ENCODE measurements around the gene TMEM80. TPM values are rescaled to one million over a fixed set of nuclear protein-coding genes. Genes with fewer than 3 reads are reported as not detected.
A peak's percentile ranks its signal among the peaks of the same experiment; 100 is the strongest.

The TMEM80 gene
- total and polyA plus RNA-seq, 4 donors, result 5.1 to 12.4 (median 8.2) TPM

GRCh38 chr11:748007-748359 is 52.4 kb downstream of the TMEM80 start:
- TF ChIP-seq, protein P1, sequence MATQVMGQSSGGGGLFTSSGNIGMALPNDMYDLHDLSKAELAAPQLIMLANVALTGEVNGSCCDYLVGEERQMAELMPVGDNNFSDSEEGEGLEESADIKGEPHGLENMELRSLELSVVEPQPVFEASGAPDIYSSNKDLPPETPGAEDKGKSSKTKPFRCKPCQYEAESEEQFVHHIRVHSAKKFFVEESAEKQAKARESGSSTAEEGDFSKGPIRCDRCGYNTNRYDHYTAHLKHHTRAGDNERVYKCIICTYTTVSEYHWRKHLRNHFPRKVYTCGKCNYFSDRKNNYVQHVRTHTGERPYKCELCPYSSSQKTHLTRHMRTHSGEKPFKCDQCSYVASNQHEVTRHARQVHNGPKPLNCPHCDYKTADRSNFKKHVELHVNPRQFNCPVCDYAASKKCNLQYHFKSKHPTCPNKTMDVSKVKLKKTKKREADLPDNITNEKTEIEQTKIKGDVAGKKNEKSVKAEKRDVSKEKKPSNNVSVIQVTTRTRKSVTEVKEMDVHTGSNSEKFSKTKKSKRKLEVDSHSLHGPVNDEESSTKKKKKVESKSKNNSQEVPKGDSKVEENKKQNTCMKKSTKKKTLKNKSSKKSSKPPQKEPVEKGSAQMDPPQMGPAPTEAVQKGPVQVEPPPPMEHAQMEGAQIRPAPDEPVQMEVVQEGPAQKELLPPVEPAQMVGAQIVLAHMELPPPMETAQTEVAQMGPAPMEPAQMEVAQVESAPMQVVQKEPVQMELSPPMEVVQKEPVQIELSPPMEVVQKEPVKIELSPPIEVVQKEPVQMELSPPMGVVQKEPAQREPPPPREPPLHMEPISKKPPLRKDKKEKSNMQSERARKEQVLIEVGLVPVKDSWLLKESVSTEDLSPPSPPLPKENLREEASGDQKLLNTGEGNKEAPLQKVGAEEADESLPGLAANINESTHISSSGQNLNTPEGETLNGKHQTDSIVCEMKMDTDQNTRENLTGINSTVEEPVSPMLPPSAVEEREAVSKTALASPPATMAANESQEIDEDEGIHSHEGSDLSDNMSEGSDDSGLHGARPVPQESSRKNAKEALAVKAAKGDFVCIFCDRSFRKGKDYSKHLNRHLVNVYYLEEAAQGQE (IDR thresholded peaks at IDR 0.05), result peak; percentile 84
- TF ChIP-seq JUND (IDR thresholded peaks at IDR 0.05), result no peak
- WGBS, result 6% methylated on average over 18 of the region's 18 CpGs
- H3K9ac ChIP-seq (ENCODE audit: low read depth in 1 of 2, low read length in 2 of 2), result peak overlapping the region in 1 of 2 donors; percentile 77
- no peak for DNase-seq (ENCODE audit: low spot score)
- H3K36me3 ChIP-seq (ENCODE audit: control insufficient read depth in 4 of 4, insufficient read depth in 3 of 4, low read depth in 1 of 4, low read length in 3 of 4), result no peaks in the 10 kb centered on the region
- no peaks in the 10 kb centered on the region for H3K9me3 ChIP-seq (ENCODE audit: control insufficient read depth in 4 of 4, low read length in 3 of 4)
- peak overlapping the region; percentile 44 to 99 (median 73) for H3K4me3 ChIP-seq (ENCODE audit: low read depth in 1 of 3, low read length in 3 of 3)
- H3K27me3 ChIP-seq (ENCODE audit: control insufficient read depth in 4 of 4, insufficient read depth in 4 of 4, low read length in 3 of 4), result no peaks in the 10 kb centered on the region
- H3K4me1 ChIP-seq (ENCODE audit: control insufficient read depth in 4 of 4, insufficient read depth in 4 of 4, low read length in 3 of 4), result peaks cover 7 to 31% (median 23%) of the 10 kb centered on the region in 4 donors
- H3K27ac ChIP-seq (ENCODE audit: low read depth in 1 of 2, low read length in 2 of 2), result peak overlapping the region; percentile 56 to 72

DNA sequence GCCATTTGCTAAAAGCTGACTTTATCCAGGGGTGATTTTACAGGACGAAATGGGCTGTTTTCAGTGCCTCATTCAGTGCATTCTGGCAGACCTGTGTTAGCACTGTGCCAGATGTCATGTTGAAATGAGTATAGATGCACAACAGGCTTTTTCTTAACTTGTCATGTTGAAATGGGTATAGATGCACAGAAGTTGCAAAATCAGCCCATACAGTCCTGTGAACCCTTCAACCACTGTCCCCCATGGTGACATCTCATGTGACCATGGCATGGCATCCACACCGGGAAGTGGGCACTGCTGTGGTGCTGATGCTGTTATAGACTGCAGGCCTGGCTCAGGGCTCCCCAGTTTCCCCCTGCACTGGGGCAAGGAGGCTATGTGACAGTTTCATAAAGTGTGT is 54.1 kb downstream of the TMEM80 start:
- Histone ChIP-seq H3K9me3 (ENCODE audit: control insufficient read depth in 4 of 4, low read length in 3 of 4) (no peaks in the 10 kb centered on the region), H3K36me3 (ENCODE audit: control insufficient read depth in 4 of 4, insufficient read depth in 3 of 4, low read depth in 1 of 4, low read length in 3 of 4) (no peaks in the 10 kb centered on the region), H3K27me3 (ENCODE audit: control insufficient read depth in 4 of 4, insufficient read depth in 4 of 4, low read length in 3 of 4) (no peaks in the 10 kb centered on the region), H3K27ac (ENCODE audit: low read depth in 1 of 2, low read length in 2 of 2) (no peak overlapping the region), H3K4me1 (ENCODE audit: control insufficient read depth in 4 of 4, insufficient read depth in 4 of 4, low read length in 3 of 4) (peaks cover 7 to 31% (median 24%) of the 10 kb centered on the region in 4 donors), H3K9ac (ENCODE audit: low read depth in 1 of 2, low read length in 2 of 2) (no peak overlapping the region), H3K4me3 (ENCODE audit: low read depth in 1 of 3, low read length in 3 of 3) (no peak overlapping the region)
- WGBS, result 52% methylated on average over 2 of the region's 2 CpGs
- no peak for DNase-seq (ENCODE audit: low spot score)
- TF ChIP-seq RXRA (IDR thresholded peaks at IDR 0.05) (peak in 1 of 2 donors; percentile 29), HNF4G (IDR thresholded peaks at IDR 0.05) (no peak)

Other genes with a start within 250 kb of the TMEM80 start
- gene PTDSS2, start 245.5 kb upstream of the TMEM80 start, total RNA-seq, result 10 to 100 TPM; 12.0 to 15.6 TPM
- gene PTDSS2, start 245.5 kb upstream of the TMEM80 start, polyA plus RNA-seq, result 1 to 10 TPM; 5.1 to 8.4 TPM
- 10 to 100 TPM; 68.5 to 77.8 TPM for gene RNH1, start 188.6 kb upstream of the TMEM80 start, total RNA-seq
- 10 to 100 TPM; 75.7 to 99.1 TPM for gene RNH1, start 188.6 kb upstream of the TMEM80 start, polyA plus RNA-seq
- 1 to 10 TPM; 4.7 to 8.6 TPM for gene HRAS, start 160.2 kb upstream of the TMEM80 start, total RNA-seq
- gene HRAS, start 160.2 kb upstream of the TMEM80 start, polyA plus RNA-seq, result 10 to 100 TPM; 13.2 to 17.4 TPM
- under 1 TPM; 0.17 to 0.23 TPM for gene LRRC56, start 158.3 kb upstream of the TMEM80 start, total RNA-seq
- gene LRRC56, start 158.3 kb upstream of the TMEM80 start, polyA plus RNA-seq, result under 1 TPM; 0.08 to 0.46 TPM
- 1 to 10 TPM; 1.2 to 2.9 TPM for gene LMNTD2, start 135.1 kb upstream of the TMEM80 start, total RNA-seq
- gene LMNTD2, start 135.1 kb upstream of the TMEM80 start, polyA plus RNA-seq, result 1 to 10 TPM; 1.6 to 4.6 TPM
- gene RASSF7, start 134.8 kb upstream of the TMEM80 start, total RNA-seq, result 10 to 100 TPM; 11.5 to 35.5 TPM
- 10 to 100 TPM; 38.3 to 50.4 TPM for gene RASSF7, start 134.8 kb upstream of the TMEM80 start, polyA plus RNA-seq
- gene PHRF1, start 119.3 kb upstream of the TMEM80 start, total RNA-seq, result 10 to 100 TPM; 22.4 to 25.2 TPM
- gene PHRF1, start 119.3 kb upstream of the TMEM80 start, polyA plus RNA-seq, result 10 to 100 TPM in 1 of 2 donors, 1 to 10 TPM in 1; 2.4 to 15.1 TPM
- gene IRF7, start 79.9 kb upstream of the TMEM80 start, total RNA-seq, result 10 to 100 TPM; 15.7 to 62.4 TPM
- 10 to 100 TPM; 23.8 to 50.3 TPM for gene IRF7, start 79.9 kb upstream of the TMEM80 start, polyA plus RNA-seq
- 10 to 100 TPM; 34.8 to 79.7 TPM for gene CDHR5, start 70.9 kb upstream of the TMEM80 start, total RNA-seq
- gene CDHR5, start 70.9 kb upstream of the TMEM80 start, polyA plus RNA-seq, result 10 to 100 TPM; 29.4 to 86.2 TPM
- not detected for gene SCT, start 68.6 kb upstream of the TMEM80 start, total RNA-seq
- gene SCT, start 68.6 kb upstream of the TMEM80 start, polyA plus RNA-seq, result not detected
- not detected for gene DRD4, start 58.5 kb upstream of the TMEM80 start, total RNA-seq
- not detected for gene DRD4, start 58.5 kb upstream of the TMEM80 start, polyA plus RNA-seq
- gene DEAF1, start 594 bp upstream of the TMEM80 start, total RNA-seq, result 10 to 100 TPM in 1 of 2 donors, 1 to 10 TPM in 1; 9.6 to 11.4 TPM
- gene DEAF1, start 594 bp upstream of the TMEM80 start, polyA plus RNA-seq, result 10 to 100 TPM in 1 of 2 donors, 1 to 10 TPM in 1; 7.0 to 10.5 TPM
- gene EPS8L2, start 10.4 kb downstream of the TMEM80 start, total RNA-seq, result 100 to 1,000 TPM in 1 of 2 donors, 10 to 100 TPM in 1; 24.4 to 138 TPM
- gene EPS8L2, start 10.4 kb downstream of the TMEM80 start, polyA plus RNA-seq, result 10 to 100 TPM; 62.2 to 63.2 TPM
- gene TALDO1, start 51.6 kb downstream of the TMEM80 start, total RNA-seq, result 100 to 1,000 TPM in 1 of 2 donors, 10 to 100 TPM in 1; 72.5 to 181 TPM
- 100 to 1,000 TPM; 123 to 133 TPM for gene TALDO1, start 51.6 kb downstream of the TMEM80 start, polyA plus RNA-seq
- gene GATD1, start 81.7 kb downstream of the TMEM80 start, total RNA-seq, result 10 to 100 TPM; 26.3 to 37.2 TPM
- 10 to 100 TPM; 22.7 to 23.0 TPM for gene GATD1, start 81.7 kb downstream of the TMEM80 start, polyA plus RNA-seq
- gene CEND1, start 94.3 kb downstream of the TMEM80 start, total RNA-seq, result not detected
- not detected for gene CEND1, start 94.3 kb downstream of the TMEM80 start, polyA plus RNA-seq
- 10 to 100 TPM in 1 of 2 donors, 1 to 10 TPM in 1; 5.3 to 15.1 TPM for gene SLC25A22, start 102.5 kb downstream of the TMEM80 start, total RNA-seq
- 10 to 100 TPM in 1 of 2 donors, 1 to 10 TPM in 1; 9.0 to 26.8 TPM for gene SLC25A22, start 102.5 kb downstream of the TMEM80 start, polyA plus RNA-seq
- gene PIDD1, start 109.4 kb downstream of the TMEM80 start, total RNA-seq, result 10 to 100 TPM in 1 of 2 donors, 1 to 10 TPM in 1; 7.8 to 10.4 TPM
- gene PIDD1, start 109.4 kb downstream of the TMEM80 start, polyA plus RNA-seq, result 1 to 10 TPM; 6.4 to 7.3 TPM
- 100 to 1,000 TPM in 1 of 2 donors, 10 to 100 TPM in 1; 59.8 to 297 TPM for gene RPLP2, start 114.2 kb downstream of the TMEM80 start, total RNA-seq
- gene RPLP2, start 114.2 kb downstream of the TMEM80 start, polyA plus RNA-seq, result 100 to 1,000 TPM; 273 to 476 TPM
- 10 to 100 TPM; 13.7 to 29.1 TPM for gene PNPLA2, start 123.1 kb downstream of the TMEM80 start, total RNA-seq
- 10 to 100 TPM; 25.3 to 58.9 TPM for gene PNPLA2, start 123.1 kb downstream of the TMEM80 start, polyA plus RNA-seq
- gene CRACR2B, start 132.1 kb downstream of the TMEM80 start, total RNA-seq, result 1 to 10 TPM in 1 of 2 donors, under 1 TPM in 1; 0.14 to 2.8 TPM
- gene CRACR2B, start 132.1 kb downstream of the TMEM80 start, polyA plus RNA-seq, result 1 to 10 TPM; 1.6 to 2.9 TPM
- 100 to 1,000 TPM in 1 of 2 donors, 10 to 100 TPM in 1; 31.6 to 127 TPM for gene CD151, start 137.1 kb downstream of the TMEM80 start, total RNA-seq
- 100 to 1,000 TPM; 121 to 264 TPM for gene CD151, start 137.1 kb downstream of the TMEM80 start, polyA plus RNA-seq
- gene POLR2L, start 146.7 kb downstream of the TMEM80 start, total RNA-seq, result 10 to 100 TPM; 28.1 to 60.4 TPM
- gene POLR2L, start 146.7 kb downstream of the TMEM80 start, polyA plus RNA-seq, result 100 to 1,000 TPM; 152 to 230 TPM
- 10 to 100 TPM; 25.2 to 35.6 TPM for gene TSPAN4, start 147.0 kb downstream of the TMEM80 start, total RNA-seq
- 10 to 100 TPM; 16.5 to 38.1 TPM for gene TSPAN4, start 147.0 kb downstream of the TMEM80 start, polyA plus RNA-seq
- gene CHID1, start 215.0 kb downstream of the TMEM80 start, total RNA-seq, result 10 to 100 TPM; 39.5 to 67.1 TPM
- gene CHID1, start 215.0 kb downstream of the TMEM80 start, polyA plus RNA-seq, result 10 to 100 TPM; 51.1 to 68.8 TPM
- 10 to 100 TPM; 20.5 to 39.7 TPM for gene AP2A2, start 230.1 kb downstream of the TMEM80 start, total RNA-seq
- 10 to 100 TPM; 22.0 to 25.5 TPM for gene AP2A2, start 230.1 kb downstream of the TMEM80 start, polyA plus RNA-seq

Data from liver (tissue), 9 donors.